GM19238 (cell line): ENCODE data around the gene FRS3.

Experiments used
- DNase-seq: peaks from one replicate; pipeline ENCODE4 v3.0.0; 2011; ENCODE audit warnings: low spot score; ENCODE audit not compliant: insufficient read length

Gene FRS3

DNA sequence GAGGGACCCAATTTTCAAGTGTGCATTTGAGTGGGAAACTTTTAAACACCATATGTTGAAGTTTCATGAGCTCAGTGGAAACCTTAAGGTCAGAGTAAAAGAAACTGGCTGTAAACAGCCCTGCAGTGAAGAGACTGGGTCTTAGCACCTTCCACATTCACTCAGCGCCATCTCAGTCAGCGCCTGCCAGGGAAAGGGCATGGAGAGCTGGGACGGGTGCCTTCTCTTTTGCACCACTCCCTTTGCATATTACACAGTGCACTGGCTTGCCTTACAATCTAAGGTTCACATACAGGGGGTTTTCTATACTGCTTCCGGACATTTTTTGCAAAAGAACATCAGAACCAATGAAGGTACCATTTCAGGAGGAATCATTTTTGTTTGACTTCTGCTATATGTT lies 12.3 kb upstream of the FRS3 start:
- DNase-seq, result no peak

GRCh38 chr6:41791305-41791704 lies 11.6 kb upstream of the FRS3 start:
- DNase-seq, result no peak

- DNase-seq, result no peak
These were observed 10.3 kb upstream of the FRS3 start for GRCh38 chr6:41790045-41790444.

DNA sequence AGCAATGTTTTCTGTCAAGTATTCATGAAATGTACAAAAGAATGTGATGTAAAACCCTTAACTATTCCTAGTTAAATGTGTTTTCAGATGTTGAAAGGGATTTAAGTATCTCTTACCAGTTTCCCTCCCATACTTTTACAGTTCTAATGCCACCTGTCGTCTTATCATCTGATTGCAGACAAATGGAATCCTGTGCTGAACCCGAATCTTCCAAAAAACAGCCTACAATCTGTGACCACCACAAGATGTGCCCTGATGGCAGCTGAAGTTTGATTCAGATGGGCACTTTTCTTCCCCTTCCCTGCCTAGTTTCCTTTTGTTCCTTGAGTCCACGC lies 9.7 kb upstream of the FRS3 start:
- no peak for DNase-seq

DNA sequence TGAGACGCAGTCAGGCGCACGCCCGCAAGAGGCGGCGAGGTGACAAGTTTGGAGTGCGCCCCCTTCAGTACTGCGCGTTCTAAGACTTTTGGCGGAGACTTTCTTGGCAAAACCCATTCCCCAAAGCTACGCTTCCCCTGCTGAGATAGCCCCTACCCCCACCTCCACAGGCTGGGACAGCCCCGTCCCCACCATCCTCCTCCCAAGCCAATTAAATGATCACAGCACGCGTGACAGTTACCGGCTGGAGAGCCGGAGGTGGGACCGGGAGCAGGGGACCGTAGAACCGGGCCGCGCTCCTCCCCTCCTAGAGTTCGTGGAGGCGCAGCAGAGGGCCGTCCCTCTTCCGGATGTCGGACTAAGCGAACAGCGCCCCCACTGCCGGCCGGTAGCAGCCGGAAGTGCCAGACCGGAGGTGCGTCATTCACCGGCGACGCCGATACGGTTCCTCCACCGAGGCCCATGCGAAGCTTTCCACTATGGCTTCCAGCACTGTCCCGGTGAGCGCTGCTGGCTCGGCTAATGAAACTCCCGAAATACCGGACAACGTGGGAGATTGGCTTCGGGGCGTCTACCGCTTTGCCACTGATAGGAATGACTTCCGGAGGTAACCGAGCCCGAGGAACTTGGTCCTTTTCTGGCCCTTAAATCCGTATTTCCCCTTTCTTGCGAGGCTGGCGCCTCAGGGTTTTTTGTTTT lies 7.7 kb upstream of the FRS3 start, which contains the start of gene TOMM6:
Gene TOMM6, plus strand, starts transcription at position 476 of the 699 bp plus-strand sequence. Its CDS starts 4 bp downstream, at position 480.
- DNase-seq, result peak; percentile 89

- peak; percentile 87 for DNase-seq
These were observed 6.9 kb upstream of the FRS3 start for GRCh38 chr6:41786451-41787218.

GRCh38 chr6:41785689-41786450 lies 6.2 kb upstream of the FRS3 start:
- no peak for DNase-seq

DNA sequence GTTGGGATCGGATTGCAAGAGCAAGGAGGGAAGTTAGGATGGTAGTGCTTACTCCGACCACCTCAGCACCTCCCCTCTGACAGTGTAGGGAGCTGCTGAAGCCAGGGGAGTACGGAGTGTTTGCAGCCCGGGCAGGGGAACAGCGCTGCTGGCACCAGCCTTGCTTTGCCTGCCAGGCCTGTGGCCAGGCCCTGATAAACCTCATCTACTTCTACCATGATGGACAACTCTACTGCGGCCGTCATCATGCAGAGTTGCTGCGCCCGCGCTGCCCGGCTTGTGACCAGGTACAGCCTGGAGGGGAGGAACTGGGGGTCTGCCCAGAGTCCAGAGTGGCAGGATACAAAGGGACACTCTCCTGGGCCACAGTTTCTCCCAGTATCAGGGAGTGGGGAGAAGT lies 5.6 kb upstream of the FRS3 start:
- no peak for DNase-seq

GRCh38 chr6:41784581-41785171 lies 5.0 kb upstream of the FRS3 start:
- no peak for DNase-seq

- DNase-seq, result no peak
These were observed 3.5 kb upstream of the FRS3 start for GRCh38 chr6:41783106-41783780.

DNA sequence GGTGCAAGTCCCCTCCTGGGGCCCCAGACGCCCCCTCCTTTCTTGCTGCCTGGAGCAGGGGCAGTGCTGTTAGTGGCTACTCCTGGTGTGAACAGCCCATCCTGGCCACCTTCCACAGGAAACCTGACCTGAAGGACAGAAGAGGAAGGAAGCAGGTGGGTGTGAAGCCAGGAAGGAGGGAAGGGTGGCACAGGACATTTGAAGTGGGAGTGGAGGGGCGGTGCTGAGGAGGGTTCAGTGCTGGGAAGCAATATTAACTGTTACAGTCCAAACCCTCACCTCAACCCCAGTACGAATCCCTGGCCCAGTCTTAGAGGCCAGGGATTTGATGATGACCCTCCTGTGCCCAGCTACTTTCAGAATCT lies 1.6 kb upstream of the FRS3 start:
- DNase-seq, result no peak

DNA sequence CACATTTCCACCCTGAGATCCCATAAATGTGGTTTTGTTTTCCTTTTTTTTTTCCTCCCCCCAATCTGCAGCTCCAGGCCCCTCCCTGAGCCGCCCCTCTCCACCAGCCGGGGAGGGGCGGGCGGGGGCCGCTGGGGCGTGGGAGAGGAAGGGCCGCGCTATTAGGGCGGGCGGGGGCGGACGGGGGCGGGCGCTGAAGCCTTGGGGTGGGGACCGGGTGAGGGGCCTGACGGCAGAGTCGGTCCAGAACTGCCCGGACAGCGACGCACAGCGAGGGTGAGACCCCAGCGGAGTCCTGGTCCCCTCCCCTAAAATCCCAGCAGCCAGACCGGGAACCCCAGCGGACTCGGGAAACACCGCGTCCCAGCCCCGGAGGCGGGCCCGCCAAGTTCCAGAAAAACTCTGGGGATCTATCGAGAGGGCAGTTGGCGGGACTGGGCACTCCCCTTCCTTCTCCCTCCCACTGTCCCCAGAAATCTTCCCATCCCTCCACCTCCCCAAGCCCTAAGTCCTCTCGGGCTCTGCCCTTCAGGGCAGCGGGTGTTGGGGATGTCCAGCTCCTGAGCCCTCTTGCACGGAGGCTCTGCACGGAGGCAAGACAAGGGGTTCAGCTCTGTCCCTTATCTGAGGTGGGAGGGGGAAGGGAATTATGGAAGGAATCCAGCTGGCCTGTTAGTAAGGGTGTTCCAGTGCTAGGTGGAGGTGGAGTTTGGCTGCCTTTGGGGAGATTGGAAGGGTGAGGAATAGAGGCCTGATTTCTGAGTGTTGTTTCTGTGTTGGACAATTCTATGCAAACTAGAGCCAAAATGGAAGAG lies 1.1 kb upstream of the FRS3 start, which contains the start of gene PRICKLE4:
Gene PRICKLE4, plus strand, starts transcription at position 232 of the 815 bp plus-strand sequence. CDS start 2,692 bp downstream, outside the sequence.
- no peak for DNase-seq

DNA sequence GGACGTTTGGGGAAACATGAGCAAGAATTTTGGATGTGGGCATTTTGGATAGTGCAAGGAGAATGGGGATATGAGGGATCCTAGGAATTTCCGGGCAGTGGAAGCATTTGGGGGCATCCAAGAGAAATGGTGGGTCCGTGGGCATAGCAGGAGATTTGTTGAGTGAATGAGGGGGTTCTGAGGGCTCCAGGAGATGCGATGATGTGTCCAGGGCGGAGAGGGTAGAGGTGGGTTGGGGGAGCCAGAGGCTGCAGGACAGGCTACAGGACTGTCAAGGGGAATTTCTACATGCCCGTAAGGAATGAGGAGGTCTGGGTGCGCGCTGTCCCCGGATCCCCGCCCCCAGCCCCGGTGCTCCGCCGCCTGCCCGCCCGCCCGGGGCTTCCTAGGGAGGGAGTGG lies 364 bp downstream of the FRS3 start:
- no peak for DNase-seq

- no peak for DNase-seq
These were observed 805 bp downstream of the FRS3 start for GRCh38 chr6:41778895-41779294.

GRCh38 chr6:41777551-41778285 lies 2.0 kb downstream of the FRS3 start:
- no peak for DNase-seq

GRCh38 chr6:41775293-41775882 lies 4.3 kb downstream of the FRS3 start:
- DNase-seq, result no peak

DNA sequence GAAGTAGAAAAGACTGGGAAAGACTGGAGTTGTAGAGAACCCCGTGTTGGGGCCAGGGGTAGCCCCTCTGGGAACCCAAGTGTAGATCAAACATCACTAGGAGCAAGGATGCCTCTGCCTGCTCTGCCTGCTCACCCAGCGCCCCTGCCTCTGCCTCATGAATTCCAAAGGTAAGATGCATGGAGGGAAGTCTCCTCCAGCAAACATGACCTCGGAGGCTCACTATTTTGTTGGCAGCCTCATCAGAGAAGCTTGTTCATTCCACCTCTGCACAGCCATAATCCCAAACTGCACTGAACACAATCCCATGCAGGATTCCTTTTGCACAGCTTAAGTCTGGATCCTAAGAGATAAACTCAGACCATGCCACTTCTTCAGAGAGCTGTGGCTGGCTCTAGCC lies 4.9 kb downstream of the FRS3 start:
- no peak for DNase-seq

DNA sequence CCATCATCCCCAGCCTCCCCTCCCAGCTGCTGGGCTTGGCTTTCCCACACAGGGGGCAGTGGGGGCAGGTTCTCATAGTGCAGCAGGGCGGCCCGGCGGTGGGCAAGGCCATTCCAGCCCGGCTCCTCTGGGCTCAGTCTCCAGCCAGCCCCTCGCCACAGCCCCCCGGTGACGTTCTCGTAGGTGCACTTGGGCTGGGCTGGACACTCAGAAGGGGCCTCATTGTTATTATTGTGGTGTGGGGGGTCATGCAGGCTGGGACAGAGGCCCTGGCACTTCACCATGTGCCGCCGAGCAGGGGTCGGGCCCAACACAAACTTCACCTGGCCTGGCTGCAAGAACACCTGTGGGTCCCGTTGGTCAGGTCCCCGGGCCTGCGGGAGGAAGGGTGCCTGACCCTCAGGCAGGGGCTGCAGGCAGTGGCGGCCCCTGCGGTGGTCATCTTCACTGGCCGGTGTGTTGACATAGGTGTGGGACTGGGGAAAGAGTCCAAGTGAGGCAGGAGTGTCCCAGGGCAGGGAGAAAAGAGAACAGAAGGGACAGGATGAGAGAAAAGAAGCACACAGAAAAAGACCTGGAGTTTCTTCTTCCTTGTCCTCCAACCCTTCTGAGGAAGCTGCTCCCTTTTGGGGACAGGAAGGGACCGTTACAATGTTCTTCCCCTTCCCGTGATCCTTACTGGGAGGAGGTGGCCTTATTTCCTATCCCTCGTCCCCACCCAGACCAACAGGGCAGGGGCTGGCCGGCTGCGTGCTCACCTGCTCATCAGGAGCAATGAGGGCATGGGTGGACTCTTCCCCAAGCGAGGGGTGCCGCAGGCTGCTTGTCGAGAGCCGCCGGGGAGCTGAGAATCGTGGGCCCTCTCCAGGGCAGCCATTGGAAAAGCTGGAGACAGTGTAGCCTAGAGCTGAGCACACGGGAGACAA lies 8.4 kb downstream of the FRS3 start:
- DNase-seq, result no peak
